ENCODE results near the gene CCDC82. TPM values are rescaled to one million over a fixed set of nuclear protein-coding genes. Genes with fewer than 3 reads are reported as not detected.

Gene CCDC82
- total RNA-seq, 3 donors from 2014 or later: 16.5 to 26.0 (median 22.2) TPM

DNA sequence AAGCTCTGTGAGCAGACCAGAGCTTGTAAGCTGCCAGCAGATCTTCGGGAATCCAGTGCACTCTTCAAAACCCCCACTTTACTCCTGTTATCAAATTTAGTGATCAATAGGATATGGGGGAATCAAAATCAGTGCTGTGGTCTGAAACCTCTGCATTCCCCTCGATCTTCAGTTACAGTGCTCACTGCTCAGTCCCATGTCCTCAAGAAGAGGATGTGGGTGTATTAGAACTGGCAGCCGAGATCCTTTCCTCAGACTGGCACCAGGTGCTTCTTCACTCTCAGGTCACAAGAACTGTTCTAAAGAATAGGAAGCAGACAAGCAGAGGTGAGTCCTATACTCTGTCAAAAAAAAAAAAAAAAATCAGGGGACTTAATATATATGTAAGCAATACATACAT lies 31.4 kb downstream of the CCDC82 start:
- intact Hi-C loops (cut with DNase I, micrococcal nuclease): no loop called here
- no peaks in the 10 kb centered on the region for H3K9me3 ChIP-seq
- ATAC-seq: no peak
- no peaks in the 10 kb centered on the region for H3K36me3 ChIP-seq (ENCODE audit: low read depth)
- no peak overlapping the region for H3K4me3 ChIP-seq
- DNase-seq: no peak
- TF ChIP-seq, protein P1, sequence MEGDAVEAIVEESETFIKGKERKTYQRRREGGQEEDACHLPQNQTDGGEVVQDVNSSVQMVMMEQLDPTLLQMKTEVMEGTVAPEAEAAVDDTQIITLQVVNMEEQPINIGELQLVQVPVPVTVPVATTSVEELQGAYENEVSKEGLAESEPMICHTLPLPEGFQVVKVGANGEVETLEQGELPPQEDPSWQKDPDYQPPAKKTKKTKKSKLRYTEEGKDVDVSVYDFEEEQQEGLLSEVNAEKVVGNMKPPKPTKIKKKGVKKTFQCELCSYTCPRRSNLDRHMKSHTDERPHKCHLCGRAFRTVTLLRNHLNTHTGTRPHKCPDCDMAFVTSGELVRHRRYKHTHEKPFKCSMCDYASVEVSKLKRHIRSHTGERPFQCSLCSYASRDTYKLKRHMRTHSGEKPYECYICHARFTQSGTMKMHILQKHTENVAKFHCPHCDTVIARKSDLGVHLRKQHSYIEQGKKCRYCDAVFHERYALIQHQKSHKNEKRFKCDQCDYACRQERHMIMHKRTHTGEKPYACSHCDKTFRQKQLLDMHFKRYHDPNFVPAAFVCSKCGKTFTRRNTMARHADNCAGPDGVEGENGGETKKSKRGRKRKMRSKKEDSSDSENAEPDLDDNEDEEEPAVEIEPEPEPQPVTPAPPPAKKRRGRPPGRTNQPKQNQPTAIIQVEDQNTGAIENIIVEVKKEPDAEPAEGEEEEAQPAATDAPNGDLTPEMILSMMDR (IDR thresholded peaks at IDR 0.05): no peak
- no peaks in the 10 kb centered on the region for H3K4me1 ChIP-seq (ENCODE audit: low read depth)

DNA sequence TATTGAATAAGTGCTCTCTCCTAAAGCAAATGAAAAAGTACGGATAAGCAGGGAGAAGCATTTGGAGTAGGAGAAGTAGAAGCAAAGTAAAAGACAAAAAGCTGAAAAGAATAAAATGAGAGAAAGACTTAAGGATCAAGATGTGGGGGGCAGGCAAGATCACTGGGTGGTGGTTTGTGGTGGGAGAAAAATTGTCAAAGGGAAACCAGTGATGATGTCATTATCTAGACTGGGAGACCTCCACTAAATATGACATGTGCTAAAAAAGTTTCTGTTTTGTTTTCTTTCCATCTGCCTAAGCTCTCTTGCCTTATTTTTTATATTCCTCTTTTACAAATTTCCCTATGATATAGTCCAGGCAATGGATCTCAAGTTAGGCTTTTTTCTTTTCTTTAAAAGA lies 31.9 kb downstream of the CCDC82 start:
- intact Hi-C loops (cut with DNase I, micrococcal nuclease): no loop called here

DNA sequence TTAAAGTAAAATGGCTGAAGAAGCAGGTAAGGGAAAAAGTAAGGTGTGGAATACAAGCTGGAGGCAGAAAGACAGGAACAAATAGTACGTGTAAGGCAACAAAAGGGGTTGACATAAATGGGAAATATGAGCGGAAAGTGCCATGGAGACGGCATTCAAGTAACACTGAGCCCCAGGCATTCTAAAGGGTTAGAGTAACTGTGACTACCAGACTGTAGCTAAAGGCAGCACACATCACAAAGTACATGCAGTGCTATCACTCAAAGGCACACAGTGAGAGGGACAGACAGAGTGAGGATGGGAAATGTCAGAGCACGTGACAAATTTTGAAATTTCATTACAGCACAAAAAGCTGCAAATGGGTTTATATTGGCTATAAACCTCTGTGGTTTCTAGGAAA lies 32.9 kb downstream of the CCDC82 start:
- DNase-seq: no peak
- no peak overlapping the region for H3K4me3 ChIP-seq
- intact Hi-C loops (cut with DNase I, micrococcal nuclease): no loop called here
- H3K9me3 ChIP-seq: no peaks in the 10 kb centered on the region
- no peak for ATAC-seq
- TF ChIP-seq, protein P1 (IDR thresholded peaks at IDR 0.05): no peak
- no peaks in the 10 kb centered on the region for H3K36me3 ChIP-seq (ENCODE audit: low read depth)
- no peaks in the 10 kb centered on the region for H3K4me1 ChIP-seq (ENCODE audit: low read depth)

More for the DNA sequence above, 31.9 kb downstream of the CCDC82 start:
- TF ChIP-seq, protein P1 (IDR thresholded peaks at IDR 0.05): no peak
- H3K4me1 ChIP-seq (ENCODE audit: low read depth): no peaks in the 10 kb centered on the region
- DNase-seq (no peak), ATAC-seq (no peak)
- H3K9me3 ChIP-seq: no peaks in the 10 kb centered on the region
- H3K36me3 ChIP-seq (ENCODE audit: low read depth): no peaks in the 10 kb centered on the region
- no peak overlapping the region for H3K4me3 ChIP-seq

DNA sequence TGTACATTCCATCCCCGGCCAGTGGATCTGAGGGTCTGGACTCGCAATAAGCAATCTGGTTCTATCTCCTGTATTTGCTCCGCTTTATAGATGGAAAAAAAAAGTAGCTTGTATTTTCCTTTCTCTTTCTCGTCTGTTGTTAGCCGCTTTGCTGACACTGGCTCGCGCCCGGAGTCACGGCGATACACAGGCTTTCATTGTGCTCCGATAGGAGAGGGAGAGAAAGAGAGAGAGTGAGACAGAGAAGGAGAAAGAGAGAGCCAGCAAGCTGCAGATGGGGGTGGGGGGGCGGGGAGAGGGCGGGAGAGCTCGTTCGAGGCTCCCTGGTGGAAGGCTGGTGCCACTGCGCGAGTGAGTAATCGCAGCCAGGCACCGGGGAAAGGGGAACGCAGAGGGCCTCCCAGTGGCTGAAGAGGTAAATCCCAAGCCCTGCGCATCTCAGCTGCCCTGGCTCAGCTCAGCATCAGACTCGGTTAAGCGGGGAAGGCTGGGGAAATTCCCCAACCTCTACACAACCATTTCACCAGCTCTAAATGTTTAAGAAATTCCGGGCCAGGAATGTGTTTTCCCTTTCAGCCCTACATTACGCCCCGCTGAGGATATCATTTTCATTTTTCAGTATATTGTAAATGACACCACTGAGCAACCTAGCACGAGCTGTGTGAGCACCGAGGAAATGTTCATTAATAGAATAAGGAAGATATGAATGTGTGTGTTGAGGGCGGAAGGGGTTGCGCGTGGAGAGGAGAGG lies 46.6 kb downstream of the CCDC82 start, which contains the start of gene MAML2:
Gene MAML2, minus strand, starts transcription at position 235 of the 751 bp plus-strand sequence. CDS start 1,300 bp downstream, outside the sequence.
- Histone ChIP-seq H3K4me3 (peak within 1 kb of the TSS; percentile 37), H3K4me1 (ENCODE audit: low read depth) (peaks cover 29% of the 10 kb centered on the region), H3K36me3 (ENCODE audit: low read depth) (no peaks in the 10 kb centered on the region), H3K9me3 (no peaks in the 10 kb centered on the region)
- intact Hi-C loops (cut with DNase I, micrococcal nuclease): loop anchor here (1.0 to 5.0 kb wide), 4 partner anchors 36 to 506 kb away; no protein-coding TSS in a partner anchor
- ATAC-seq (peak; percentile 90), DNase-seq (peak; percentile 93 to 95 (median 93))
- TF ChIP-seq, protein P1 (IDR thresholded peaks at IDR 0.05): peak; percentile 94

DNA sequence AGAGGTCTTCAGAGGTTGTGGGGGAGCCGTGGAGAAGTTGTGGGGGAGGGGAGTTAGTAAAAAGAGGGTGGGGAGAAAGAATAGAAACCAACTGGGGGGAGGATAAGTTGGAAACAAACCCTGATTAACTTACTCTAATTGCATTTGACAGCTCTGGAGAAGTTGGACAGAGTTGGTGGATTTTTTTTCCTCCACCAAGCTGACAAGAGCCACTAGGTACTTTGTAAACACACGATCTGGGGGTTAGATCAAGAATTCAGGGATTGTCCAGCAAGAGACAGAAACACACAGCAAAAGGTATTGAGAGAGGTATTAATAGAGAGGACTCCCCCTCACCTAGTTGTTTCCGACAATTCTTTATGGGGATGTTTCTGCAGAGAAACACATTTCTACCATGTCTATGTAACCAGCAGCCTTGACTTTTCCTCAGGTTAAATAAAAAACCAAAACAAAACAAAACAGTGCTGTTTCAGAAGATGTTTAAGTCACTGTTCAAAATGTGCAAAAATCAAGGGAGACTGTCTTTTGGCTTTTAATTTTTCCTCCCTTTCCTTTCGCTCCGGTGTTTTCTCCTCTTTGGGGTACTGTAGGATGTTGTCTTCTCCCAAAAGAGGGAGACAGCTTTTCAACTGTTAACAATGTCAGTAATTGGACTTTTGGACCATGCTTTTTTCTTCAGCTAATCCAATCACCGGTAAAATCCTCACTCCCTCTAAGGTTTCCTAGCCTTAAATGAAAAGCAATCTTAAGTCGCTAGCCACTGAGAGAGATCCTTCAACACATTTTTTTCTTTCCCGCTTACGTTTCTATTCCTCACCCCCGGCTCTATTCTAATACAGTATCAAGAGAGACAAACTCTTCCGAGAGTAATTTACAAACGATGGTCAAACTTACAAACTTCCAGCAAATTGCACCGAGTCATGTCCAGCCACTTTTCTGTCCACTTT lies 47.4 kb downstream of the CCDC82 start:
- DNase-seq: no peak
- H3K36me3 ChIP-seq (ENCODE audit: low read depth): no peaks in the 10 kb centered on the region
- TF ChIP-seq, protein P1 (IDR thresholded peaks at IDR 0.05): no peak
- H3K4me1 ChIP-seq (ENCODE audit: low read depth): peaks cover 38% of the 10 kb centered on the region
- H3K9me3 ChIP-seq: no peaks in the 10 kb centered on the region
- H3K4me3 ChIP-seq: peak overlapping the region; percentile 37
- ATAC-seq: no peak
- intact Hi-C loops (cut with DNase I, micrococcal nuclease): loop anchor here (5.0 kb wide), 3 partner anchors 35 to 505 kb away; no protein-coding TSS in a partner anchor
